Testis (tissue), 3 donors: Measurements from ENCODE around the gene ID3. TPM values are rescaled to one million over a fixed set of nuclear protein-coding genes. Genes with fewer than 3 reads are reported as not detected.

Experiments
- DNase-seq: peaks from one replicate; pipeline ENCODE4 v3.0.0-alpha.2; 2019
- H3K27ac ChIP-seq, 2 donors: fragments of 200-600 bp; sonication (generic); one replicate each; pipeline ENCODE4 v1.5.1; 2019
- H3K27me3 ChIP-seq: fragments of 200-600 bp; sonication (generic); one replicate; pipeline ENCODE4 v1.5.1; 2019
- H3K36me3 ChIP-seq: fragments of 200-600 bp; sonication (generic); one replicate; pipeline ENCODE4 v1.5.1; 2017; ENCODE audit warnings: low read depth; ENCODE audit errors: missing control alignments
- H3K4me1 ChIP-seq: fragments of 200-600 bp; sonication (generic); one replicate; pipeline ENCODE4 v1.5.1; 2019
- H3K4me3 ChIP-seq, 2 donors: fragments of 200-600 bp; sonication (generic); one replicate each; pipeline ENCODE4 v1.5.1; 2017 to 2019
- H3K9me3 ChIP-seq: fragments of 200-600 bp; sonication (generic); one replicate; pipeline ENCODE4 v1.5.1; 2017
- CTCF ChIP-seq, 3 experiments: fragments of 450-650 bp in 2 of 3; fragments of 200-600 bp in 1 of 3; sonication (generic) in 1 of 3; IDR thresholded peaks; one replicate each; pipeline ENCODE4 v1.5.1; 2016 to 2019; ENCODE audit warnings: antibody characterized with exemption in 3 of 3, mild to moderate bottlenecking in 2 of 3, moderate library complexity in 1 of 3
- POLR2A ChIP-seq: fragments of 450-650 bp; IDR thresholded peaks from one replicate; pipeline ENCODE4 v1.6.1; 2017; ENCODE audit warnings: antibody characterized with exemption, mild to moderate bottlenecking, moderate library complexity
- WGBS, 2 donors: methylation state at CpG; one replicate each; pipeline ENCODE4 v1.1.5; 2018; 5-methylcytosine and 5-hydroxymethylcytosine counted together
- intact Hi-C: fragments of 100-400 bp; cut with DNase I; formaldehyde crosslinking; loops from one replicate; pipeline ENCODE4 v1.15.1; 2023; ENCODE audit warnings: low total_unique reads
- polyA plus RNA-seq: library from polyadenylated mRNA; stranded (reverse); fragments of 350-450 nt; fragmentation: Illumina TruSeq; extraction: RNeasy Lipid Tissue Mini Kit (QIAGEN cat#74804); gene quantifications from one replicate; pipeline ENCODE4 v1.2.3, GENCODE V29; 2014; ENCODE audit warnings: low read depth, low replicate concordance; ENCODE audit not compliant: insufficient read depth
- total RNA-seq, 2 donors: library from RNA; depleted of rRNA; stranded (reverse); fragments of >200 nt; gene quantifications; one replicate each; pipeline ENCODE4 v1.2.3, GENCODE V29; 2016

The ID3 gene
- total and polyA plus RNA-seq, 3 donors from 2014 or later, result 24.5 to 34.5 (median 27.2) TPM

GRCh38 chr1:23577056-23578004, 18.0 kb upstream of the ID3 start:
- Histone ChIP-seq H3K4me1 (peaks cover 10% of the 10 kb centered on the region), H3K36me3 (no peaks in the 10 kb centered on the region), H3K9me3 (no peaks in the 10 kb centered on the region), H3K4me3 (no peak overlapping the region), H3K27me3 (no peaks in the 10 kb centered on the region), H3K27ac (peak overlapping the region; percentile 18 to 57)
- DNase-seq, result peak; percentile 68
- no peak for TF ChIP-seq POLR2A
- no peak for TF ChIP-seq CTCF (IDR thresholded peaks at IDR 0.05)
- intact Hi-C loops, result no loop called here
- 33 to 37% methylated on average over 11 of the region's 11 CpGs for WGBS, 2 donors

DNA sequence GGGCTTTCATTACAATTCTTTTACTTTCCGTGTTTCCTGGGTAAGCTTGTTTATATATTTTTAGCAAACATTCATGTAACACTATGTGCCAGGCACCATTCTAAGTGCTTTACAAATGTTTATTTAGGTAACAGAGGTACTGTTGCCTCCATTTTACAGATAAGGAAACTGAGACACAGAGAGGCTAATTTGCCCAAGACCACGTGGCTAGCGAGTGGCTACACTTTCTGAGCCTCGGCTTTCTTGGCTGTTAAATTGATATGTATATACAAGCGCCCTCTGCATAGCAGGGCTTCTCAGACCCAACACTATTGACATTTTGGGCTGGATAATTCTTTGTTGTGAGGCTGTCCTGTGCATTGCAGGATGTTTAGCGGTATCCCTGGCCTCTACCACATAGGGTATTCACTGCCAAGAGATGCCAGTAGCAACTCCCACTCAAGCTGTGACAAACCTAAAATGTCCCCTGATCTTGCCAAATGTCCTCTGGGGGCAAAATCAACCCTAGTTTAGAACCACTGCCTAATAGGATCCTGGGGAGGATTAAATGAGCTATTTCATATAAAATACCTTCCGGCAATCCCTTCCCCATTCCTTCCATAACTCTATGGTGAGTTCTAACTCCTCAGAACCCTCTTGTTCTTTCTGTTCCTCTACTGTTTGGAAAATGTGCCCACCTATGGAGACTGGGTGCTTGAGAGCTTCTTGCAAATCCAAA, 17.2 kb upstream of the ID3 start:
- Histone ChIP-seq H3K27me3 (no peaks in the 10 kb centered on the region), H3K36me3 (no peaks in the 10 kb centered on the region), H3K4me1 (peaks cover 10% of the 10 kb centered on the region), H3K27ac (peak overlapping the region; percentile 18 to 57), H3K9me3 (no peaks in the 10 kb centered on the region), H3K4me3 (no peak overlapping the region)
- intact Hi-C loops, result no loop called here
- no peak for DNase-seq
- TF ChIP-seq POLR2A, result no peak
- TF ChIP-seq CTCF (IDR thresholded peaks at IDR 0.05), result no peak
- WGBS, 2 donors, result 75 to 79% methylated on average over 7 of the region's 7 CpGs

- DNase-seq, result no peak
- intact Hi-C loops, result no loop called here
- no peaks in the 10 kb centered on the region for H3K27me3 ChIP-seq
- no peaks in the 10 kb centered on the region for H3K9me3 ChIP-seq
- H3K27ac ChIP-seq, result no peak overlapping the region
- H3K4me3 ChIP-seq, result no peak overlapping the region
- TF ChIP-seq CTCF (IDR thresholded peaks at IDR 0.05), result no peak
- no peak for TF ChIP-seq POLR2A
- peaks cover 10% of the 10 kb centered on the region for H3K4me1 ChIP-seq
- WGBS, 2 donors, result 74 to 93% methylated on average over 5 of the region's 5 CpGs
- no peaks in the 10 kb centered on the region for H3K36me3 ChIP-seq
These were observed 16.0 kb upstream of the ID3 start for GRCh38 chr1:23575226-23575810.

- DNase-seq, result no peak
- H3K27me3 ChIP-seq, result no peaks in the 10 kb centered on the region
- H3K36me3 ChIP-seq, result no peaks in the 10 kb centered on the region
- intact Hi-C loops, result no loop called here
- TF ChIP-seq POLR2A, result no peak
- TF ChIP-seq CTCF (IDR thresholded peaks at IDR 0.05), result no peak
- H3K9me3 ChIP-seq, result no peaks in the 10 kb centered on the region
- H3K27ac ChIP-seq, result no peak overlapping the region
- H3K4me3 ChIP-seq, result no peak overlapping the region
- WGBS, 2 donors, result 94 to 96% methylated on average over 2 of the region's 2 CpGs
- H3K4me1 ChIP-seq, result peaks cover 14% of the 10 kb centered on the region
These were observed 15.0 kb upstream of the ID3 start for GRCh38 chr1:23574265-23574754.
